T-helper 1 cell treated with Interleukin-12 subunit alpha and Interleukin-12 subunit beta and Interleukin-4 antibody, amounts not matched to agents 30 μg/mL and 1 μg/mL, for 36 hours (primary cell): Measurements from ENCODE around the gene RPS6KC1.
A peak's percentile ranks its signal among the peaks of the same experiment; 100 is the strongest.
"Not testable (repeated sequence)": the region's sequence is repeated elsewhere in the genome, so short reads cannot be mapped to it uniquely, and the experiment has no call there.

ENCODE experiments used
- H3K27ac Mint-ChIP-seq: one replicate; pipeline ENCODE4 v1.8.0; 2021; ENCODE audit warnings: mild to moderate bottlenecking, mixed read lengths
- H3K27me3 Mint-ChIP-seq: one replicate; pipeline ENCODE4 v1.8.0; 2021; ENCODE audit warnings: low read depth, mixed read lengths
- H3K36me3 Mint-ChIP-seq: one replicate; pipeline ENCODE4 v1.8.0; 2021; ENCODE audit warnings: low read depth, mixed read lengths
- H3K4me1 Mint-ChIP-seq: one replicate; pipeline ENCODE4 v1.8.0; 2021; ENCODE audit warnings: low read depth, mixed read lengths
- H3K4me3 Mint-ChIP-seq: one replicate; pipeline ENCODE4 v1.8.0; 2021; ENCODE audit warnings: mild to moderate bottlenecking, moderate library complexity, mixed read lengths
- H3K9me3 Mint-ChIP-seq: one replicate; pipeline ENCODE4 v1.8.0; 2021; ENCODE audit warnings: mixed read lengths

The RPS6KC1 gene

GRCh38 chr1:213051127-213051880 lies at the start of gene RPS6KC1:
Gene RPS6KC1 (plus strand): TSS chr1:213051241. CDS start chr1:213051405, 164 bp downstream.
- Mint-ChIP-seq H3K4me3 (peak within 1 kb of the TSS; percentile 99), H3K9me3 (peaks cover 22% of the 10 kb centered on the region), H3K27ac (peak within 1 kb of the TSS; percentile 92), H3K4me1 (peaks cover 28% of the 10 kb centered on the region), H3K27me3 (peaks cover 16% of the 10 kb centered on the region), H3K36me3 (peaks cover 19% of the 10 kb centered on the region)

- Mint-ChIP-seq H3K36me3 (peaks cover 29% of the 10 kb centered on the region), H3K9me3 (no peaks in the 10 kb centered on the region), H3K4me1 (peaks cover 8% of the 10 kb centered on the region), H3K4me3 (no peak overlapping the region), H3K27ac (peak overlapping the region; percentile 13), H3K27me3 (no peaks in the 10 kb centered on the region)
These were observed 47.8 kb upstream of the RPS6KC1 start for GRCh38 chr1:213003256-213003655.

- peak overlapping the region; percentile 9 for H3K27ac Mint-ChIP-seq
- H3K36me3 Mint-ChIP-seq, result peaks cover 42% of the 10 kb centered on the region
- H3K4me3 Mint-ChIP-seq, result no peak overlapping the region
- H3K9me3 Mint-ChIP-seq, result no peaks in the 10 kb centered on the region
- H3K4me1 Mint-ChIP-seq, result peaks cover 26% of the 10 kb centered on the region
- H3K27me3 Mint-ChIP-seq, result no peaks in the 10 kb centered on the region
These were observed 42.5 kb upstream of the RPS6KC1 start for GRCh38 chr1:213008564-213008963.

- Mint-ChIP-seq H3K27ac (peak overlapping the region; percentile 100), H3K4me3 (peak overlapping the region; percentile 100), H3K27me3 (peaks cover 4% of the 10 kb centered on the region), H3K9me3 (no peaks in the 10 kb centered on the region), H3K36me3 (peaks cover 25% of the 10 kb centered on the region), H3K4me1 (peaks cover 21% of the 10 kb centered on the region)
These were observed 36.4 kb upstream of the RPS6KC1 start for GRCh38 chr1:213014642-213015041.

GRCh38 chr1:213015099-213016050 lies 35.7 kb upstream of the RPS6KC1 start, which contains the start of gene ANGEL2:
Gene ANGEL2 (minus strand): TSS chr1:213015867. CDS start chr1:213015671, 196 bp downstream.
- Mint-ChIP-seq H3K4me3 (peak within 1 kb of the TSS; percentile 100), H3K36me3 (peaks cover 25% of the 10 kb centered on the region), H3K4me1 (peaks cover 21% of the 10 kb centered on the region), H3K27ac (peak within 1 kb of the TSS; percentile 100), H3K27me3 (peaks cover 8% of the 10 kb centered on the region), H3K9me3 (no peaks in the 10 kb centered on the region)

GRCh38 chr1:213017447-213018273 lies 33.4 kb upstream of the RPS6KC1 start:
- Mint-ChIP-seq H3K27ac (no peak overlapping the region), H3K4me3 (no peak overlapping the region), H3K9me3 (no peaks in the 10 kb centered on the region), H3K36me3 (peaks cover 9% of the 10 kb centered on the region), H3K27me3 (peaks cover 16% of the 10 kb centered on the region), H3K4me1 (peaks cover 11% of the 10 kb centered on the region)

DNA sequence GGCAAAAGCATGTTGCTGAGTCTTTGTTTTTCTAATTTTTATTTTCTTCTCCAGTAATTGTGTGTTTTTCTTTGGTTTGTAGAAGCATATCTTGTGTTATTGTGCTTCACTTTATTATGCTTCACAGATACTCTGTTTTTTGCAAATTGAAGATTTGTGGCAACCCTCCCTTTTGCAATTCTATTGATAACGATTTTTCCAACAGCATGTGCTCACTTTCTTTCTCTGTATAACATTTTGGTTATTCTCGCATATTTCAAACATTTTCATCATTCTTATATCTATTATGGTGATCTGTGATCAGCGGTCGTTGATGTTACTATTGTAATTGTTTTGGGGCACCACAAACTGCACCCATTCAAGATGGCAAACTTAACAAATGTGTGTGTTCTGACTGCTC lies 31.6 kb upstream of the RPS6KC1 start:
- peaks cover 3% of the 10 kb centered on the region for H3K4me1 Mint-ChIP-seq
- H3K4me3 Mint-ChIP-seq, result no peak overlapping the region
- H3K27me3 Mint-ChIP-seq, result peaks cover 23% of the 10 kb centered on the region
- no peaks in the 10 kb centered on the region for H3K9me3 Mint-ChIP-seq
- no peak overlapping the region for H3K27ac Mint-ChIP-seq
- H3K36me3 Mint-ChIP-seq, result peaks cover 3% of the 10 kb centered on the region

GRCh38 chr1:213020016-213020415 lies 31.0 kb upstream of the RPS6KC1 start:
- Mint-ChIP-seq H3K27ac (no peak overlapping the region), H3K36me3 (peaks cover 3% of the 10 kb centered on the region), H3K27me3 (peaks cover 26% of the 10 kb centered on the region), H3K4me3 (no peak overlapping the region), H3K4me1 (peaks cover 3% of the 10 kb centered on the region), H3K9me3 (no peaks in the 10 kb centered on the region)

- H3K4me1 Mint-ChIP-seq, H3K9me3 Mint-ChIP-seq, H3K36me3 Mint-ChIP-seq, H3K27ac Mint-ChIP-seq, H3K4me3 Mint-ChIP-seq: not testable (repeated sequence)
- peaks cover 58% of the 10 kb centered on the region for H3K27me3 Mint-ChIP-seq
These were observed 24.0 kb upstream of the RPS6KC1 start for GRCh38 chr1:213027024-213027423.

GRCh38 chr1:213032651-213033050 lies 18.4 kb upstream of the RPS6KC1 start:
- Mint-ChIP-seq H3K27me3 (peaks cover 52% of the 10 kb centered on the region), H3K9me3 (no peaks in the 10 kb centered on the region), H3K4me1 (no peaks in the 10 kb centered on the region), H3K4me3 (no peak overlapping the region), H3K27ac (no peak overlapping the region), H3K36me3 (no peaks in the 10 kb centered on the region)

GRCh38 chr1:213034713-213035112 lies 16.3 kb upstream of the RPS6KC1 start:
- Mint-ChIP-seq H3K4me3 (no peak overlapping the region), H3K9me3 (no peaks in the 10 kb centered on the region), H3K27ac (no peak overlapping the region), H3K36me3 (no peaks in the 10 kb centered on the region), H3K27me3 (peaks cover 48% of the 10 kb centered on the region), H3K4me1 (no peaks in the 10 kb centered on the region)

DNA sequence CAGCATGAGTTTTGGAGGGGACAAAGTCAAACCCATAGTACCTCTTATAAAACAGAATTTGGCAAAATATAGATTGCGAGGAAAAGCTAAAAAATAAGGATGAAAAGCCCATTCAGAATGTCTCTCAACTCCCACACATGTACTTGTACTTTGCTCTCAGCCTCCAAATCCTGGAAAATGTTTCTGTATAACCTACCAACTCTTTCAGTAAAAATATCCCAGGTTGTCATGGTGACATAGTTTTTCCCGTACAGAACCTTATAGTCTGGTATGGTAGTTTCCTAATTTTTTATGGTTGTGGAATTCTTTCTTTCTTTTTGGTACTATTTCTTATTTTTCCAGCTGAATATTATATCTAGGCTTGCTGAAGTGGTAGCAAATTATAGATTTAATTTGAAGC lies 15.5 kb upstream of the RPS6KC1 start:
- Mint-ChIP-seq H3K4me1 (no peaks in the 10 kb centered on the region), H3K27ac (no peak overlapping the region), H3K36me3 (no peaks in the 10 kb centered on the region), H3K27me3 (peaks cover 41% of the 10 kb centered on the region), H3K9me3 (no peaks in the 10 kb centered on the region), H3K4me3 (no peak overlapping the region)

- Mint-ChIP-seq H3K27me3 (peaks cover 13% of the 10 kb centered on the region), H3K4me1 (peaks cover 7% of the 10 kb centered on the region), H3K4me3 (no peak overlapping the region), H3K36me3 (no peaks in the 10 kb centered on the region), H3K9me3 (no peaks in the 10 kb centered on the region), H3K27ac (no peak overlapping the region)
These were observed 9.6 kb upstream of the RPS6KC1 start for GRCh38 chr1:213041443-213041842.
